Neural cell (in vitro differentiated cells): ENCODE measurements around the gene MRPL42. TPM values are rescaled to one million over a fixed set of nuclear protein-coding genes. Genes with fewer than 3 reads are reported as not detected.

Source experiments
- H2AFZ ChIP-seq: fragments of 200-600, 300-800 bp; sonication (generic), shearing (Covaris generic); 2 replicates; pipeline ENCODE4 v1.6.0; 2014; ENCODE audit warnings: low read depth, mild to moderate bottlenecking, antibody characterized with exemption, low read length, moderate library complexity
- H3F3A ChIP-seq: fragments of 200-600 bp; shearing (Covaris generic); 2 replicates; pipeline ENCODE4 v1.6.1; 2016; ENCODE audit warnings: mild to moderate bottlenecking, moderate library complexity, mixed read lengths, antibody characterized with exemption, low read length; ENCODE audit not compliant: insufficient read depth, poor library complexity, severe bottlenecking
- H3K27ac ChIP-seq: fragments of 200-600, 300-800 bp; sonication (generic), shearing (Covaris generic); 2 replicates; pipeline ENCODE4 v1.5.1; 2014; ENCODE audit warnings: mild to moderate bottlenecking, low read length, moderate library complexity
- H3K27me3 ChIP-seq: fragments of 300-800, 200-600 bp; sonication (generic), shearing (Covaris generic); 2 replicates; pipeline ENCODE4 v1.6.0; 2014; ENCODE audit warnings: mild to moderate bottlenecking, low read depth, low read length, moderate library complexity; ENCODE audit not compliant: insufficient read depth
- H3K36me3 ChIP-seq: fragments of 300-800, 200-600 bp; sonication (generic), shearing (Covaris generic); 2 replicates; pipeline ENCODE4 v1.5.1; 2014; ENCODE audit warnings: mild to moderate bottlenecking, antibody characterized with exemption, low read length, moderate library complexity; ENCODE audit not compliant: insufficient read depth
- H3K4me2 ChIP-seq: fragments of 300-800, 200-600 bp; sonication (generic), shearing (Covaris generic); 2 replicates; pipeline ENCODE4 v1.6.0; 2014; ENCODE audit warnings: mild to moderate bottlenecking, low read length
- H3K4me3 ChIP-seq: fragments of 300-800, 200-600 bp; sonication (generic), shearing (Covaris generic); 2 replicates; pipeline ENCODE4 v1.5.1; 2014; ENCODE audit warnings: mild to moderate bottlenecking, low read length, moderate library complexity
- H3K79me2 ChIP-seq: fragments of 200-600 bp; shearing (Covaris generic); replicated peaks from 2 replicates; pipeline ENCODE4 v1.6.0; 2014; ENCODE audit warnings: mild to moderate bottlenecking, low read length, moderate library complexity; ENCODE audit not compliant: insufficient read depth
- H3K9ac ChIP-seq: fragments of 300-800, 200-600 bp; sonication (generic), shearing (Covaris generic); 2 replicates; pipeline ENCODE4 v1.6.1; 2016; ENCODE audit warnings: mild to moderate bottlenecking, low read length, mixed read lengths
- H3K9me2 ChIP-seq: fragments of 200-600 bp; shearing (Covaris generic); 2 replicates; pipeline ENCODE4 v1.6.1; 2016; ENCODE audit warnings: mild to moderate bottlenecking, low read length, mixed read lengths; ENCODE audit not compliant: insufficient read depth
- H3K9me3 ChIP-seq: fragments of 200-600, 300-800 bp; sonication (generic), shearing (Covaris generic); 2 replicates; pipeline ENCODE4 v1.6.1; 2016; ENCODE audit warnings: mild to moderate bottlenecking, mixed run types, low read length, moderate library complexity, mixed read lengths
- H4K20me1 ChIP-seq: fragments of 200-600 bp; shearing (Covaris generic); 2 replicates; pipeline ENCODE4 v1.6.1; 2016; ENCODE audit warnings: mild to moderate bottlenecking, mixed run types; ENCODE audit not compliant: insufficient read depth
- CTCF ChIP-seq: fragments of 450-650 bp; IDR thresholded peaks from 2 replicates; pipeline ENCODE4 v1.5.1; 2014; ENCODE audit warnings: antibody characterized with exemption, mild to moderate bottlenecking, moderate library complexity; ENCODE audit not compliant: poor library complexity, severe bottlenecking
- EP300 ChIP-seq: fragments of 450-650 bp; conservative IDR thresholded peaks from 2 replicates; pipeline ENCODE4 v1.6.1; 2014; ENCODE audit warnings: antibody characterized with exemption, mild to moderate bottlenecking, moderate library complexity; ENCODE audit not compliant: poor library complexity, severe bottlenecking
- EZH2 ChIP-seq: fragments of 200-600, 300-800 bp; shearing (Covaris generic), sonication (generic); IDR thresholded peaks from 2 replicates; pipeline ENCODE4 v1.6.1; 2014; ENCODE audit warnings: antibody characterized with exemption, low read length, borderline replicate concordance, mild to moderate bottlenecking; ENCODE audit not compliant: insufficient read depth, poor library complexity, severe bottlenecking
- MXI1 ChIP-seq: fragments of 450-650 bp; conservative IDR thresholded peaks from 2 replicates; pipeline ENCODE4 v1.6.1; 2014; ENCODE audit warnings: antibody characterized with exemption, mild to moderate bottlenecking; ENCODE audit not compliant: poor library complexity, severe bottlenecking
- POLR2AphosphoS5 ChIP-seq: IDR thresholded peaks from 2 replicates; pipeline ENCODE4 v1.6.1; 2012
- RAD21 ChIP-seq: fragments of 450-650 bp; conservative IDR thresholded peaks from 2 replicates; pipeline ENCODE4 v1.6.1; 2014; ENCODE audit warnings: antibody characterized with exemption, mild to moderate bottlenecking, moderate library complexity
- REST ChIP-seq: IDR thresholded peaks from 2 replicates; pipeline ENCODE4 v1.6.1; 2012; ENCODE audit warnings: borderline replicate concordance
- SMC3 ChIP-seq: fragments of 450-650 bp; conservative IDR thresholded peaks from 2 replicates; pipeline ENCODE4 v1.6.1; 2014; ENCODE audit warnings: antibody characterized with exemption, mild to moderate bottlenecking, moderate library complexity; ENCODE audit not compliant: poor library complexity
- TAF1 ChIP-seq: IDR thresholded peaks from 2 replicates; pipeline ENCODE4 v1.6.1; 2012; ENCODE audit warnings: low read depth
- polyA plus RNA-seq: library from polyadenylated mRNA; depleted of rRNA; stranded (reverse); fragments of >200 nt; gene quantifications from 2 replicates; pipeline ENCODE4 v1.2.3, GENCODE V29; 2014

MRPL42 gene
- polyA plus RNA-seq, 1 donor from 2014 or later: 260 TPM

- Histone ChIP-seq H3K36me3 (no peaks in the 10 kb centered on the region), H4K20me1 (no peaks in the 10 kb centered on the region), H3K4me3 (no peak overlapping the region), H3K9me2 (no peaks in the 10 kb centered on the region), H3K27me3 (no peaks in the 10 kb centered on the region), H2AFZ (no peak overlapping the region), H3F3A (no peaks in the 10 kb centered on the region), H3K4me2 (no peak overlapping the region), H3K27ac (no peak overlapping the region), H3K9ac (no peak overlapping the region), H3K79me2 (no peaks in the 10 kb centered on the region), H3K9me3 (no peaks in the 10 kb centered on the region)
- no peak for TF ChIP-seq TAF1
- no peak for TF ChIP-seq EP300
- no peak for TF ChIP-seq EZH2
Observed at GRCh38 chr12:93453633-93454032, 13.7 kb upstream of the MRPL42 start.

- Histone ChIP-seq H3K4me3 (no peak overlapping the region), H3F3A (no peaks in the 10 kb centered on the region), H3K27ac (no peak overlapping the region)
Observed at GRCh38 chr12:93456077-93456476, 11.2 kb upstream of the MRPL42 start.

More at GRCh38 chr12:93456077-93456476, 11.2 kb upstream of the MRPL42 start:
- TF ChIP-seq SMC3: no peak
- no peak for TF ChIP-seq CTCF
- no peak for TF ChIP-seq POLR2AphosphoS5
- no peak for TF ChIP-seq MXI1
- TF ChIP-seq EP300: no peak
- no peak for TF ChIP-seq RAD21
- no peak for TF ChIP-seq REST
- TF ChIP-seq EZH2: no peak
- TF ChIP-seq TAF1: no peak
- no peak overlapping the region for H3K4me2 ChIP-seq
- H3K9me2 ChIP-seq: no peaks in the 10 kb centered on the region
- no peak overlapping the region for H3K9ac ChIP-seq
- H3K36me3 ChIP-seq: no peaks in the 10 kb centered on the region
- H3K27me3 ChIP-seq: no peaks in the 10 kb centered on the region
- H2AFZ ChIP-seq: no peak overlapping the region
- H3K79me2 ChIP-seq: no peaks in the 10 kb centered on the region
- H3K9me3 ChIP-seq: no peaks in the 10 kb centered on the region
- no peaks in the 10 kb centered on the region for H4K20me1 ChIP-seq
